ENCODE data around the gene RPS21. TPM values are rescaled to one million over a fixed set of nuclear protein-coding genes. Genes with fewer than 3 reads are reported as not detected.
A peak's percentile ranks its signal among the peaks of the same experiment; 100 is the strongest.

The RPS21 gene
- total and polyA plus RNA-seq, 2 of the 13 experiments (the other 11 are each of a cell fraction or from before 2014, with no cell fraction given), result 2,647 to 11,063 TPM

GRCh38 chr20:62368392-62368975 is 18.4 kb upstream of the RPS21 start (continued):
- peak; percentile 43; the same call in 1 of the 2 replicates for TF ChIP-seq FOXP4 (CRISPR knock-in tag; IDR thresholded peaks at IDR 0.05)
- no peak; the same call in 1 of the 2 replicates for TF ChIP-seq ZNF709 (CRISPR knock-in tag; IDR thresholded peaks at IDR 0.05)
- no peak for TF ChIP-seq PCBP2 (optimal IDR thresholded peaks at IDR 0.05; ENCODE audit: low read depth, low read length, poor library complexity, severe bottlenecking)
- no peak for TF ChIP-seq NFAT5 (CRISPR knock-in tag; IDR thresholded peaks at IDR 0.05)
- no peak for TF ChIP-seq EEA1 (CRISPR knock-in tag; IDR thresholded peaks at IDR 0.05; ENCODE audit: borderline replicate concordance)
- no peak for TF ChIP-seq MIXL1 (CRISPR knock-in tag; IDR thresholded peaks at IDR 0.05)
- no peak; the same call in 1 of the 2 replicates for TF ChIP-seq ZNF761 (CRISPR knock-in tag; conservative IDR thresholded peaks at IDR 0.05)
- TF ChIP-seq ZNF180 (CRISPR knock-in tag; IDR thresholded peaks at IDR 0.05; ENCODE audit: borderline replicate concordance, low read depth), result no peak
- TF ChIP-seq JUND (CRISPR knock-in tag; IDR thresholded peaks at IDR 0.05), result 0 out of 2 replicates have a peak, but pooled peaks have one; percentile 5
- no peak for TF ChIP-seq ZNF607 (CRISPR knock-in tag; IDR thresholded peaks at IDR 0.05; ENCODE audit: borderline replicate concordance)
- TF ChIP-seq ZKSCAN8 (CRISPR knock-in tag; IDR thresholded peaks at IDR 0.05; ENCODE audit: borderline replicate concordance), result 0 out of 2 replicates have a peak, but pooled peaks have one; percentile 26
- TF ChIP-seq ZFP91 (CRISPR knock-in tag; IDR thresholded peaks at IDR 0.05; ENCODE audit: borderline replicate concordance), result no peak; the same call in none of the 2 replicates
- TF ChIP-seq ZNF576 (CRISPR knock-in tag; IDR thresholded peaks at IDR 0.05), result 0 out of 2 replicates have a peak, but pooled peaks have one; percentile 13
- TF ChIP-seq ZBTB38 (CRISPR knock-in tag; IDR thresholded peaks at IDR 0.05), result 0 out of 2 replicates have a peak, but pooled peaks have one; percentile 14
- no peak for TF ChIP-seq REXO4 (CRISPR knock-in tag; IDR thresholded peaks at IDR 0.05; ENCODE audit: borderline replicate concordance)
- no peak for TF ChIP-seq ZNF549 (CRISPR knock-in tag; IDR thresholded peaks at IDR 0.05)
- no peak; the same call in 1 of the 2 replicates for TF ChIP-seq ZNF678 (CRISPR knock-in tag; IDR thresholded peaks at IDR 0.05)
- peak; percentile 57; the same call in 1 of the 2 replicates for TF ChIP-seq ZNF746 (CRISPR knock-in tag; IDR thresholded peaks at IDR 0.05)
- TF ChIP-seq SNRNP70 (IDR thresholded peaks at IDR 0.05; ENCODE audit: low read depth, low read length), result no peak

Data from HepG2 (cell line).